SK-N-SH (cell line): Measurements from ENCODE around the gene NAV2.

Experiments
- CTCF ChIP-seq: fragments of 200-600 bp; sonication (generic); IDR thresholded peaks from 2 replicates; pipeline ENCODE4 v1.6.1; 2017; ENCODE audit warnings: antibody characterized with exemption, mild to moderate bottlenecking, moderate library complexity
- EP300 ChIP-seq, 2 experiments: IDR thresholded peaks; 2 replicates each; pipeline versions ENCODE4 v1.4.0 to v1.6.1; 2012; ENCODE audit warnings: borderline replicate concordance in 1 of 2, low read depth in 1 of 2, low read length in 1 of 2
- JUND ChIP-seq: IDR thresholded peaks from 2 replicates; pipeline ENCODE4 v1.4.0; 2012
- MXI1 ChIP-seq: IDR thresholded peaks from 2 replicates; pipeline ENCODE4 v1.6.1; 2012; ENCODE audit warnings: mild to moderate bottlenecking, low read depth, low read length, improper control_type of control experiment
- POLR2AphosphoS5 ChIP-seq: IDR thresholded peaks from 2 replicates; pipeline ENCODE4 v1.6.1; 2012; ENCODE audit warnings: low read depth, low read length
- RAD21 ChIP-seq: IDR thresholded peaks from 2 replicates; pipeline ENCODE4 v1.6.1; 2012; ENCODE audit warnings: mild to moderate bottlenecking, low read length
- RCOR1 ChIP-seq: fragments of 150-350 bp; IDR thresholded peaks from 2 replicates; pipeline ENCODE4 v1.6.1; 2017; ENCODE audit warnings: antibody characterized with exemption, low read length
- REST ChIP-seq: IDR thresholded peaks from 2 replicates; pipeline ENCODE4 v1.6.1; 2012; ENCODE audit warnings: mild to moderate bottlenecking, low read depth, low read length, moderate library complexity
- SIN3A ChIP-seq: IDR thresholded peaks from 2 replicates; pipeline ENCODE4 v1.6.1; 2012; ENCODE audit warnings: low read depth, mild to moderate bottlenecking, low read length, moderate library complexity, borderline replicate concordance
- TEAD4 ChIP-seq: IDR thresholded peaks from 2 replicates; pipeline ENCODE4 v1.4.0; 2012; ENCODE audit warnings: mild to moderate bottlenecking, borderline replicate concordance; ENCODE audit not compliant: insufficient read depth
- USF2 ChIP-seq: fragments of 150-350 bp; IDR thresholded peaks from 2 replicates; pipeline ENCODE4 v1.6.1; 2017; ENCODE audit warnings: antibody characterized with exemption, low read length, low read depth, borderline replicate concordance
- YY1 ChIP-seq: IDR thresholded peaks from 2 replicates; pipeline ENCODE4 v1.4.0; 2012; ENCODE audit warnings: low read depth, mild to moderate bottlenecking
- TF ChIP-seq, protein P1 (sequence below): IDR thresholded peaks from 2 replicates; pipeline ENCODE4 v1.4.0; 2012; ENCODE audit warnings: low read depth, borderline replicate concordance
- TF ChIP-seq, protein P2 (sequence below): fragments of 150-350 bp; IDR thresholded peaks from 2 replicates; pipeline ENCODE4 v1.6.1; 2016; ENCODE audit warnings: mild to moderate bottlenecking, low read depth, low read length

DNA sequence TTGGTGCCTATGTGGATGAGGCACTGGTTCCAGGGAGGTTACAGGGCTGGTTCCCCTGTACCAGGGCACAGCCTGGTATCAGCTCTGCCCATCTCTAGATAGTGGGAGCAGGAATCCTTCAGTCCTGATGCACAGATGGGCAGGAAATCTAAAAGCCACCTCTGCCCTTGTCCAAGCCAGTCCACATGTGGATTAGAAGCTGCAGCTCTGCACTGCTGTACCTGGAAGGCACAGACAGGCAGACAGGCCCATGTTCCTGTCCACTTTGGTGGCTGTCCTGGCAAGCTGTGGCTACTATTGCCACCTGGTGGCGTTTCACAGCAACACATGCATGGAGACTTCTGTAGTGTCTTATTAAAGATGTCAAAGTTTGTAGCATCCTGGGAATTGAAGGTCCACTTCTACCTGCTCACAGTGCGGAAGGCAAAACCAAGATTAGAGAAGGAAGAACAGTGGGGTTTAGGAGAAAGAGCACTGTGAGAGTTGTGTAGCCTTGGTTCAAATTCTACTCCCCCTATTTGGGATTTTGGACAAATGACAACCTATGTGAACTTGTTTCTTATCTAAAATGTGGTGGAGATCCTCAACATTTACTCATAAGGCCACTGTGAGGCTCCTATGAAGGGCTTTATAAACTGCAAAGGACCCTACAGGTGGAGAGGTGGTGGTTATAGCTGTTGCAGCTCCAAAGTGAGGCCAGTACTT is 30.1 kb downstream of the NAV2 start:
- TF ChIP-seq CTCF = peak; percentile 86
- no peak for TF ChIP-seq REST
- TF ChIP-seq, protein P1, sequence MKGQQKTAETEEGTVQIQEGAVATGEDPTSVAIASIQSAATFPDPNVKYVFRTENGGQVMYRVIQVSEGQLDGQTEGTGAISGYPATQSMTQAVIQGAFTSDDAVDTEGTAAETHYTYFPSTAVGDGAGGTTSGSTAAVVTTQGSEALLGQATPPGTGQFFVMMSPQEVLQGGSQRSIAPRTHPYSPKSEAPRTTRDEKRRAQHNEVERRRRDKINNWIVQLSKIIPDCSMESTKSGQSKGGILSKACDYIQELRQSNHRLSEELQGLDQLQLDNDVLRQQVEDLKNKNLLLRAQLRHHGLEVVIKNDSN = no peak
- TF ChIP-seq RCOR1 = peak; percentile 84
- TF ChIP-seq YY1 = no peak
- TF ChIP-seq POLR2AphosphoS5 = no peak
- no peak for TF ChIP-seq SIN3A
- TF ChIP-seq USF2 = no peak
- no peak for TF ChIP-seq JUND
- peak in 1 of 2 experiments; percentile 90; a peak in 2 of 4 replicates for TF ChIP-seq EP300 (IDR thresholded peaks at IDR 0.05; ENCODE audit: borderline replicate concordance in 1 of 2, low read depth in 1 of 2, low read length in 1 of 2)
- TF ChIP-seq, protein P2, sequence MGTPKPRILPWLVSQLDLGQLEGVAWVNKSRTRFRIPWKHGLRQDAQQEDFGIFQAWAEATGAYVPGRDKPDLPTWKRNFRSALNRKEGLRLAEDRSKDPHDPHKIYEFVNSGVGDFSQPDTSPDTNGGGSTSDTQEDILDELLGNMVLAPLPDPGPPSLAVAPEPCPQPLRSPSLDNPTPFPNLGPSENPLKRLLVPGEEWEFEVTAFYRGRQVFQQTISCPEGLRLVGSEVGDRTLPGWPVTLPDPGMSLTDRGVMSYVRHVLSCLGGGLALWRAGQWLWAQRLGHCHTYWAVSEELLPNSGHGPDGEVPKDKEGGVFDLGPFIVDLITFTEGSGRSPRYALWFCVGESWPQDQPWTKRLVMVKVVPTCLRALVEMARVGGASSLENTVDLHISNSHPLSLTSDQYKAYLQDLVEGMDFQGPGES = no peak
- TF ChIP-seq MXI1 = peak; percentile 87; the same call in 1 of the 2 replicates
- no peak for TF ChIP-seq TEAD4
- TF ChIP-seq RAD21 = peak; percentile 93
